IPS DF 4.7 (cell line): Measurements from ENCODE around the gene RPUSD3.

Source experiments
- DNase-seq: peaks from one replicate; pipeline ENCODE4 v3.0.0-alpha.2; 2013; ENCODE audit warnings: low spot score; ENCODE audit errors: extremely low read depth

Gene RPUSD3

GRCh38 chr3:9834520-9835380 lies 9.1 kb downstream of the RPUSD3 start:
- no peak for DNase-seq

GRCh38 chr3:9833078-9833477 lies 10.7 kb downstream of the RPUSD3 start:
- DNase-seq: no peak

- no peak for DNase-seq
These were observed 12.6 kb downstream of the RPUSD3 start for GRCh38 chr3:9831253-9831652.

GRCh38 chr3:9828801-9829755 lies 14.7 kb downstream of the RPUSD3 start:
- no peak for DNase-seq

GRCh38 chr3:9826815-9827573 lies 16.8 kb downstream of the RPUSD3 start:
- no peak for DNase-seq

GRCh38 chr3:9825451-9826040 lies 18.3 kb downstream of the RPUSD3 start:
- DNase-seq: no peak

GRCh38 chr3:9820946-9821345 lies 22.9 kb downstream of the RPUSD3 start:
- no peak for DNase-seq

- DNase-seq: no peak
These were observed 23.3 kb downstream of the RPUSD3 start for GRCh38 chr3:9820543-9820942.

GRCh38 chr3:9818666-9819335 lies 25.0 kb downstream of the RPUSD3 start:
- DNase-seq: no peak

GRCh38 chr3:9817436-9817835 lies 26.4 kb downstream of the RPUSD3 start:
- no peak for DNase-seq

GRCh38 chr3:9815986-9816385 lies 27.8 kb downstream of the RPUSD3 start:
- DNase-seq: no peak

GRCh38 chr3:9812870-9813483 lies 30.8 kb downstream of the RPUSD3 start:
- no peak for DNase-seq

GRCh38 chr3:9810846-9811245 lies 33.0 kb downstream of the RPUSD3 start:
- DNase-seq: no peak

- no peak for DNase-seq
These were observed 33.4 kb downstream of the RPUSD3 start for GRCh38 chr3:9810433-9810770.

GRCh38 chr3:9809615-9810432 lies 34.0 kb downstream of the RPUSD3 start, which contains the start of gene TTLL3:
Gene TTLL3, plus strand, starts transcription at chr3:9810262. Its CDS starts 400 bp downstream, at chr3:9810662.
- DNase-seq: no peak

- DNase-seq: no peak
These were observed 34.6 kb downstream of the RPUSD3 start for GRCh38 chr3:9809239-9809614.

GRCh38 chr3:9808345-9809037 lies 35.3 kb downstream of the RPUSD3 start:
- DNase-seq: no peak

GRCh38 chr3:9807981-9808344 lies 35.8 kb downstream of the RPUSD3 start:
- no peak for DNase-seq
